ENCODE measurements around the gene CACNA1H. TPM values are rescaled to one million over a fixed set of nuclear protein-coding genes. Genes with fewer than 3 reads are reported as not detected.

The CACNA1H gene
- total and polyA plus RNA-seq, 2 of the 8 experiments (the other 6 are each of a cell fraction or from before 2014, with no cell fraction given): 14.0 to 28.7 TPM

- TF ChIP-seq CHD7 (IDR thresholded peaks at IDR 0.05; ENCODE audit: insufficient replicate concordance, low read length): no peak
- TF ChIP-seq MAFK (IDR thresholded peaks at IDR 0.05; ENCODE audit: low read depth, low read length): no peak
- TF ChIP-seq CBX8 (IDR thresholded peaks at IDR 0.05; ENCODE audit: borderline replicate concordance, low read depth, low read length): no peak
- TF ChIP-seq RFX5 (IDR thresholded peaks at IDR 0.05; ENCODE audit: borderline replicate concordance, low read depth, low read length): no peak
These were observed 3.7 kb upstream of the CACNA1H start (continued) for GRCh38 chr16:1149101-1149636.
